Progenitor cell of endocrine pancreas (in vitro differentiated cells): ENCODE results near the gene IGFLR1. TPM values are rescaled to one million over a fixed set of nuclear protein-coding genes. Genes with fewer than 3 reads are reported as not detected.

Experiments
- DNase-seq: peaks from one replicate; pipeline ENCODE4 v3.0.0; 2021; ENCODE audit warnings: low spot score; ENCODE audit not compliant: unreplicated experiment
- H3K27ac Mint-ChIP-seq: 2 replicates; pipeline ENCODE4 v1.8.0; 2021; ENCODE audit warnings: mild to moderate bottlenecking, moderate library complexity, mixed read lengths
- H3K27me3 Mint-ChIP-seq: 2 replicates; pipeline ENCODE4 v1.8.0; 2021; ENCODE audit warnings: mixed read lengths
- H3K36me3 Mint-ChIP-seq: 2 replicates; pipeline ENCODE4 v1.8.0; 2022; ENCODE audit warnings: mixed read lengths; ENCODE audit not compliant: insufficient read depth
- H3K4me1 Mint-ChIP-seq: 2 replicates; pipeline ENCODE4 v1.8.0; 2021; ENCODE audit warnings: low read depth, mixed read lengths
- H3K4me3 Mint-ChIP-seq: 2 replicates; pipeline ENCODE4 v1.8.0; 2021; ENCODE audit warnings: low read depth, mild to moderate bottlenecking, moderate library complexity, mixed read lengths
- H3K9me3 Mint-ChIP-seq: 2 replicates; pipeline ENCODE4 v1.8.0; 2021; ENCODE audit warnings: low read depth, mixed read lengths
- total RNA-seq: library from RNA; stranded (reverse); gene quantifications from 2 replicates; pipeline ENCODE4 v1.2.1, GENCODE V29; 2021
- TF ChIP-seq, protein P1 (sequence below): fragments of 200-600 bp; sonication (generic); IDR thresholded peaks from one replicate; pipeline ENCODE4 v1.5.0; 2021; ENCODE audit warnings: antibody characterized with exemption, mild to moderate bottlenecking; ENCODE audit not compliant: unreplicated experiment

IGFLR1 gene
- total RNA-seq, 1 donor from 2014 or later: 5.1 TPM

DNA sequence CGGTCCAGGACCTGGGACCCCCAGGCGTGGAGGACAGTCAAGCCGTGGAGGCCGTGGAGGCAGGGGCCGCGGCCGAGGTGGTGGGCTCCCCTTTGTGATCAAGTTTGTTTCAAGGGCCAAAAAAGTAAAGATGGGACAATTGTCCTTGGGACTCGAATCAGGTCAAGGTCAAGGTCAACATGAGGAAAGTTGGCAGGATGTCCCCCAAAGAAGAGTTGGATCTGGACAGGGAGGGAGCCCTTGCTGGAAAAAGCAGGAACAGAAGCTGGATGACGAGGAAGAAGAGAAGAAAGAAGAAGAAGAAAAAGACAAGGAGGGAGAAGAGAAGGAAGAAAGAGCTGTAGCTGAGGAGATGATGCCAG lies 22.1 kb downstream of the IGFLR1 start:
- Mint-ChIP-seq H3K4me3 (no peak overlapping the region), H3K9me3 (no peaks in the 10 kb centered on the region), H3K27me3 (no peaks in the 10 kb centered on the region), H3K27ac (no peak overlapping the region), H3K36me3 (peaks cover 14% of the 10 kb centered on the region), H3K4me1 (peaks cover 16% of the 10 kb centered on the region)
- TF ChIP-seq, protein P1, sequence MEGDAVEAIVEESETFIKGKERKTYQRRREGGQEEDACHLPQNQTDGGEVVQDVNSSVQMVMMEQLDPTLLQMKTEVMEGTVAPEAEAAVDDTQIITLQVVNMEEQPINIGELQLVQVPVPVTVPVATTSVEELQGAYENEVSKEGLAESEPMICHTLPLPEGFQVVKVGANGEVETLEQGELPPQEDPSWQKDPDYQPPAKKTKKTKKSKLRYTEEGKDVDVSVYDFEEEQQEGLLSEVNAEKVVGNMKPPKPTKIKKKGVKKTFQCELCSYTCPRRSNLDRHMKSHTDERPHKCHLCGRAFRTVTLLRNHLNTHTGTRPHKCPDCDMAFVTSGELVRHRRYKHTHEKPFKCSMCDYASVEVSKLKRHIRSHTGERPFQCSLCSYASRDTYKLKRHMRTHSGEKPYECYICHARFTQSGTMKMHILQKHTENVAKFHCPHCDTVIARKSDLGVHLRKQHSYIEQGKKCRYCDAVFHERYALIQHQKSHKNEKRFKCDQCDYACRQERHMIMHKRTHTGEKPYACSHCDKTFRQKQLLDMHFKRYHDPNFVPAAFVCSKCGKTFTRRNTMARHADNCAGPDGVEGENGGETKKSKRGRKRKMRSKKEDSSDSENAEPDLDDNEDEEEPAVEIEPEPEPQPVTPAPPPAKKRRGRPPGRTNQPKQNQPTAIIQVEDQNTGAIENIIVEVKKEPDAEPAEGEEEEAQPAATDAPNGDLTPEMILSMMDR: no peak
- no peak for DNase-seq

DNA sequence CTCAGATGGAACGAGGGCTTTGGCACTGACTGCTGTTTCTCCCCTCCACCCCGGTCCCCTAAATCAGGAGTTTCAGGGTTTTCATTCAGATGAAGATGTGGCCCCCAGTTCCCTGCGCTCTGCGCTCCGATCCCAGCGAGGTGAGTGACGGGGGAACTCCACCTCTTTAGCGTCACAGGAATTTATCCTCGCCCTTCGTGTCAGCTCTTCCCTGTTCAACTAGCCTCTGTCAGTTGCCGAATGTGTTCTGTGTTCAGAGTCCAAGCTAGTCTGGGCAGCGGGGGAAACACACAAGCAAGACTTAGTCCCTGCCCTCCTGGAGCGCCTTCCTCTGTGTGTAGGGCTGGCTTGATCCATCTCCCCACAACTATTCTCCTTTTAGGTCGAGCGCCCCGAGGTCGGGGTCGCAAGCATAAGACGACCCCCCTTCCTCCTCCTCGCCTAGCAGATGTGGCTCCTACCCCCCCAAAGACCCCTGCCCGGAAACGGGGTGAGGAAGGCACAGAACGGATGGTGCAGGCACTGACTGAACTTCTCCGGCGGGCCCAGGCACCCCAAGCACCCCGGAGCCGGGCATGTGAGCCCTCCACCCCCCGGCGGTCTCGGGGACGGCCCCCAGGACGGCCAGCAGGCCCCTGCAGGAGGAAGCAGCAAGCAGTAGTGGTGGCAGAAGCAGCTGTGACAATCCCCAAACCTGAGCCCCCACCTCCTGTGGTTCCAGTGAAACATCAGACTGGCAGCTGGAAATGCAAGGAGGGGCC lies 22.7 kb downstream of the IGFLR1 start:
- peak overlapping the region; percentile 86 for H3K27ac Mint-ChIP-seq
- no peaks in the 10 kb centered on the region for H3K9me3 Mint-ChIP-seq
- H3K27me3 Mint-ChIP-seq: no peaks in the 10 kb centered on the region
- H3K4me3 Mint-ChIP-seq: peak overlapping the region; percentile 87
- TF ChIP-seq, protein P1: no peak
- H3K4me1 Mint-ChIP-seq: peaks cover 21% of the 10 kb centered on the region
- DNase-seq: no peak
- peaks cover 12% of the 10 kb centered on the region for H3K36me3 Mint-ChIP-seq

DNA sequence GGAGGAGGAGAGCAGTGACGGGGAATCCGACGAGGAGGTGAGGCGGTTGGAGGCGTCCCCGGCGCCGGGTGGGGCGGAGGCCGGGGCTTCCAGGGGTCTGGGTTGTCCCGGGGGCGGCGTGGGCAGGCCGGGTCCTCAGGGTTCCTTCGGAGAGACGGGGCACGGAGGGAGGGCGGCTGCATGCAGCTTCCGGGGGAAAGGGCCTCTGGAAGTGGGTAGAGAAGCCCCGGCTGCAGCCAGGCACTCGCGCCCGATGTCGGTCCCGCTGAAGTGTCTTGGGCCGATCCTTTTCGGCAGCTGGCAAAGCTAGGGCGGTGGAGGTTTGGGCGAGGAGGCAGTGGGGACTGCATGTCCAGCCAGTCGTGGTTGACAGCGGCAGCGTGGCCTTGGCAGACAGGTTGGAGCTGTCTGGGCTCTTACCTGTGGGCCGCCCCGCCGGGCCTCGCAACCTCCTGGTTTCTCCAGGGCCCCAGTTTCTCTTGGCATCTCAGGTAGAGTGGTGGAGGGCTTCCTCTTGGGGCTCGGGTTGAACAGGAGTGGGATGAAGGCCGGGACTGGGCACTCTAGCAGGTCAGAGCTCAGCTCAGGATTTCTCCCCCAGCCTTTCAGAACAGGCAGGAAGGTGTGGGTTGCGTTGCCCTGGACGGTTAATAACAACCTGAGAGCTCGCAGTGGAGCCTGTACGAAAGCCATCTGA lies 23.8 kb downstream of the IGFLR1 start:
- no peak for DNase-seq
- peaks cover 8% of the 10 kb centered on the region for H3K36me3 Mint-ChIP-seq
- TF ChIP-seq, protein P1: no peak
- no peaks in the 10 kb centered on the region for H3K27me3 Mint-ChIP-seq
- H3K27ac Mint-ChIP-seq: peak overlapping the region; percentile 86
- H3K4me1 Mint-ChIP-seq: peaks cover 21% of the 10 kb centered on the region
- H3K9me3 Mint-ChIP-seq: no peaks in the 10 kb centered on the region
- H3K4me3 Mint-ChIP-seq: peak overlapping the region; percentile 87

DNA sequence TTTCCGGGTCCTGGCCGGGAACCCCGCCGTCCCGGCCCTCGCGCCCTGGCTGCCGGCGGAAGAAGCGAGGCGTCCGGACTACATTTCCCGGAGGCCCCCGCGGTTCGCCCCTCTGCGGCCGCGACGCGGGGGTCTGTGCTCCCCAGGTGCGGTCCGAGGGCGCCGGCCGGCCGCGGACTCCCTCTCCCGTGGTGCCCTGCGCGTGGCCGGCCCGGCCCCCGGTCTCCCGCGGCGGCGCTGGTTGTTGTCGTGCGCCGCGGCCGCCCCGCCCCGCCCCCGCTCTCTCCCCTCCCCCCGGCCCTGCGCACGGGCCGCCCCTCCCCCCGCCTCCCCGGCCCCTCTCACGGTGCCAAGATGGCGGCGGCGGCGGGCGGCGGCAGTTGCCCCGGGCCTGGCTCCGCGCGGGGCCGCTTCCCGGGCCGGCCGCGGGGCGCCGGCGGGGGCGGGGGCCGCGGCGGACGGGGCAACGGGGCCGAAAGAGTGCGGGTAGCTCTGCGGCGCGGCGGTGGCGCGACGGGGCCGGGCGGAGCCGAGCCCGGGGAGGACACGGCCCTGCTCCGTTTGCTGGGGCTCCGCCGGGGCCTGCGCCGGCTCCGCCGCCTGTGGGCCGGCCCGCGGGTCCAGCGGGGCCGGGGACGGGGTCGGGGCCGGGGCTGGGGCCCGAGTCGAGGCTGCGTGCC lies 24.4 kb downstream of the IGFLR1 start, which contains the start of gene KMT2B:
KMT2B (plus strand) TSS at position 339 of the 680 bp plus-strand sequence; CDS start at position 355, 16 bp downstream.
- peak; percentile 93 for DNase-seq
- Mint-ChIP-seq H3K36me3 (peaks cover 4% of the 10 kb centered on the region), H3K9me3 (no peaks in the 10 kb centered on the region), H3K4me1 (peaks cover 21% of the 10 kb centered on the region), H3K4me3 (peak within 1 kb of the TSS; percentile 87), H3K27ac (peak within 1 kb of the TSS; percentile 97), H3K27me3 (no peaks in the 10 kb centered on the region)
- TF ChIP-seq, protein P1: no peak
